Thoracic aorta (tissue), 2 donors: ENCODE results near the gene ZNF570. TPM values are rescaled to one million over a fixed set of nuclear protein-coding genes. Genes with fewer than 3 reads are reported as not detected.

ENCODE experiments used
- ATAC-seq: fragments of 150-250 bp; one replicate; pipeline ENCODE4 v1.8.0; 2017; ENCODE audit warnings: low read depth; ENCODE audit not compliant: insufficient number of reproducible peaks, low FRiP score
- DNase-seq: peaks from one replicate; pipeline ENCODE4 v3.0.0-alpha.2; 2020; ENCODE audit warnings: low spot score
- H3K27ac ChIP-seq, 2 donors: fragments of 200-600 bp; sonication (generic); 1 replicate in 1 of 2; 2 replicates in 1 of 2; pipeline ENCODE4 v1.5.1; 2016; ENCODE audit warnings: mild to moderate bottlenecking in 2 of 2, moderate library complexity in 2 of 2
- H3K27me3 ChIP-seq: fragments of 200-600 bp; sonication (generic); replicated peaks from 2 replicates; pipeline ENCODE4 v1.6.0; 2016; ENCODE audit warnings: mild to moderate bottlenecking; ENCODE audit not compliant: insufficient read depth
- H3K36me3 ChIP-seq: fragments of 200-600 bp; sonication (generic); one replicate; pipeline ENCODE4 v1.5.1; 2016
- H3K4me1 ChIP-seq, 2 donors: fragments of 200-600 bp; sonication (generic); 1 replicate in 1 of 2; 2 replicates in 1 of 2; pipeline versions ENCODE4 v1.5.1 to v1.6.0; 2016; ENCODE audit warnings: low read depth in 2 of 2, mild to moderate bottlenecking in 1 of 2; ENCODE audit not compliant: control insufficient read depth in 1 of 2
- H3K4me3 ChIP-seq: fragments of 200-600 bp; sonication (generic); 2 replicates; pipeline ENCODE4 v1.5.1; 2016; ENCODE audit warnings: mild to moderate bottlenecking
- H3K9me3 ChIP-seq: fragments of 200-600 bp; sonication (generic); 2 replicates; pipeline ENCODE4 v1.5.1; 2016
- CTCF ChIP-seq: fragments of 200-600 bp; sonication (generic); IDR thresholded peaks from one replicate; pipeline ENCODE4 v1.5.1; 2019; ENCODE audit warnings: antibody characterized with exemption
- total RNA-seq, 2 donors: library from RNA; depleted of rRNA; stranded (reverse); fragments of >200 nt; gene quantifications; one replicate each; pipeline versions ENCODE4 v1.1.0 to v1.2.3, GENCODE V29; 2016

ZNF570 gene
- total RNA-seq: 10 to 100 TPM in 1 of 2 donors, 1 to 10 TPM in 1; 6.8 to 18.9 TPM

DNA sequence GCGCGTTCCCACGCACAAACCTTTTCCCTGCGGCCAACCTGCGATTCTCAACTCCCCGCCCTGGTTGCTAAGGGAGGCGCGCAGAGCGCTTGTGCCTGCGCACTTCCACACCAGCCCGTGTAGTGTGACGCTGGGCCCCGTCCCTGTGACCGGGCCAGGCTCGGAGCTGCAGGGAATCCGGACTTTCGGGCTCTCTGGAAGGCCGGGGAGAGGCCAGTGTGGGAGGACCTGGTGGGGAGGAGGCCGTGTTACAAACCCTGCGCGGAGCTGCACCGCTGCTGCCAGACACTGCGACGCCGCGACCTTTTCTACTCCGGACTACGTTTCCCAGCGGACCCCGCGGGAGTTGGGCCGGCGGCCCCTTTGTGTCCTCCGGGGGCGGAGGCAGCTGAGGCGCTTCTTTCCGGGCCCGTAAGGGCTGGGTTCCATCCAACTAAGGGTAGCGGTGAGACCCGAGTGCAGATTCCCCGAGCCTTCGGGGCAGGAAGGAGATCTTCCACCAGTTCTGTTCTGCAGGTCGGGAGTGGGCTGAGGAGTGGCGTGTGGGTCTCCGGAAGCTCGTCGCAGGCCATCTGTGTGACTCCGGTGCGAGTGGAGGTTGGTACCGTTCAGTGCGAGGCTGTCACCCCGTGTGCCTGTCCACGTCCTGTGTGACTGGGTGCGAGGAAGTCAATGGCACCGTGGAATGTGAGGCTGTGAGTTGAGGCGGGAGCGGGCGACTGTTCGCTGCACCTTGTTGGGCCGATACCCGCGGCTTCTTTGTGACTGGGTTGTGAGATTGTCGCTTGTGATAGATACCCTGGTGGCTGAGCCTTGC, at the start of gene ZNF570:
TSS of gene ZNF570 (plus strand) at position 396 of the 817 bp plus-strand sequence. CDS start 999 bp downstream, outside the sequence.
- H3K4me1 ChIP-seq: peaks cover 5 to 31% of the 10 kb centered on the region in 2 donors
- H3K9me3 ChIP-seq: no peaks in the 10 kb centered on the region
- H3K36me3 ChIP-seq: peaks cover 8% of the 10 kb centered on the region
- H3K27ac ChIP-seq: peak within 1 kb of the TSS; percentile 89 to 96
- DNase-seq (peak; percentile 62), ATAC-seq (peak; percentile 80)
- no peak for TF ChIP-seq CTCF
- no peaks in the 10 kb centered on the region for H3K27me3 ChIP-seq
- H3K4me3 ChIP-seq: peak within 1 kb of the TSS; percentile 90

DNA sequence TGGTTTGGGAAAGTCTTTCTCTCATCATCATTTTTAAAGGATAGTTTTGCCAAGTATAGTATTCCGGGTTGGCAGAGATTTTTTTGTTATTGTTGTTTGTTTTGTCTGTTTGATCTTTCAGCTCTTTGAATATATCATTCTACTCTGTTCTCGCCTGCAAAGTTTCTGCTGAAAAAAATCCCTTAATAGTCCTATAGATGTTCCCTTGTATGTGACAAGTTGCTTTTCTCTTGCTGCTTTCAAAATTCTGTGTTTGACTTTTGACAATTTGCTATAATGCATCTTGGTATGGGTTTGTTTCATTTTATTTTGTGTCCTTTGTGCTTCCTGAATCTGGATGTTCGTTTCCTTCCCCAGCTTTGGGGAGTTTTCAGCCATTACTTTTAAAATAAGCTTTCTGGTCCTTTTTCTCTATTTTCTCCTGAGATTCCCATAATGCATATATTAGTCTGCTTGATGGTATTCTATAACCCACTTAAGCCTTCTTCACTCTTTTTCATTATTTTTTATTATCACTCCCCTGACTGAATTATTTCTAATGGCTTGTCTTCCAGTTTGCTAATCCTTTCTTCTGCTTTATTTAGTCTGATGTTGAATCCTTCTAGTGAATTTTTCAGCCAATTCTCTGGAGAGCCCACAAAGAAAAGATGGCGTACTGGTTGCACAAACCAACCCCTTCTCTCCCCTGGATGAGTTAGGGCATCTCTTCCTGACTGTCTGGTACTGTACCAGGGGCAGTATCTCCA, 16.5 kb upstream of the ZNF570 start:
- no peak for DNase-seq
- H3K4me3 ChIP-seq: peak overlapping the region; percentile 15
- H3K27ac ChIP-seq: no peak overlapping the region
- no peak for TF ChIP-seq CTCF
- H3K9me3 ChIP-seq: peaks cover 97% of the 10 kb centered on the region
- no peaks in the 10 kb centered on the region for H3K27me3 ChIP-seq
- H3K4me1 ChIP-seq: no peaks in the 10 kb centered on the region
- H3K36me3 ChIP-seq: peaks cover 31% of the 10 kb centered on the region
- no peak for ATAC-seq

DNA sequence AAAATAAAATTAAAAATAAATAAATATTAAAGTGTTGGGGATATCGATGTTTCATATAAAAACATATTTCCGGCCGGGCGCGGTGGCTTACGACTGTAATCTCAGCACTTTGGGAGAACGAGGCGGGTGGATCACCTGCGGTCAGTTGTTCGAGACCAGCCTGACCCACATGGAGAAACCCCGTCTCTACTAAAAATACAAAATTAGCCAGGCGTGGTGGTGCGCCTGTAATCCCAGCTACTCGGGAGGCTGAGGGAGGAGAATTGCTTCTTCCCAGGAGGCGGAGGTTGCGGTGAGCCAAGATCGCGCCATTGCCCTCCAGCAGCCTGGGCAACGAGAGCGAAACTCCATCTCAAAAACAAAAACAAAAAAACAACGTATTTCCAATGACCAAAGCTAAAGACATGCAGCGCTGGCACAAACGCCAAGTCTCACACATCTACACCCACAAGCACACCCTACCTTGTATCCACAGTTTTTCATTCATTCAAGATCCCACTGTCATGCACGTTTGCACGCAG, 2.8 kb upstream of the ZNF570 start:
- no peak for TF ChIP-seq CTCF
- Histone ChIP-seq H3K4me3 (peak overlapping the region; percentile 90), H3K27ac (peak overlapping the region; percentile 80 to 89), H3K9me3 (peaks cover 15% of the 10 kb centered on the region), H3K27me3 (no peaks in the 10 kb centered on the region), H3K4me1 (peaks cover 5 to 31% of the 10 kb centered on the region in 2 donors), H3K36me3 (peaks cover 30% of the 10 kb centered on the region)
- ATAC-seq (no peak), DNase-seq (no peak)

DNA sequence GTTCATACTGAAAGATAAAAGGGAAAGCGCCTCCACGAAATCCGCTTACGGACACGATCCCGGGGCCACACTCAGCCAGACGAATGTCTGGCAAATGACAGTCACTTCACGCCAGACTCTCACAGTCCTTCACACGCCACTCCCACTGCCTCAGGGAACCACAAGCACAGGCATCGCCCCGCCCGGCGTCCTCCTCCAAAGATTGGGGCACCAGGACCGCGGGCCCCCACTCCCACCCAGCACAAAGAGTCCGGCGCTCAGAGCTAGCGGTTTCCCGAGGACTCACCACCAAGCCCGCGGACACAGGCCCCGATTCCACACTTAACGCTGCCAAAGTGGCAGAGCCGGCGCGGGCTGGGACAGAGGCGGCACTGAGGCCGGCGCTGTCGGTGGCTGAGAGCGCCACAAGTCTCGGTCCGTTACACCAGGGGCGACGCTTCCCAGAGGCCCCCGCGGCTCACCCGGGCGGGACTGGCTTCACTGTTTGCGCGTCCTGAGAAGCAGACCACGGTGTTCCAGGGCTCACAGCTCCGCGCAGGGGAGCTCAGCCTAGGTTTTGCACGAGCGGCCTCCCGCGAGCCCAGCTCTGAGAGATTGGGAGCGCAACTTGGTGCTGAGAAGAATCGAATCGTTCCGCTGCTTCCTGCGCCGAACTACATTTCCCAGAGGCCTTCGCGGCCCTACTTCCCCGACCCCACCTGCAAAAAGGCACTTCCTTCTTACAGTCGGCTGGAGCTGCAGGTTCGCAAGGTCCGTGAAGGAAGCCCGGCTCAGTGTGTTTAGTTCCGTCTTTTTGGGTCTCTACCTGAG, 2.2 kb upstream of the ZNF570 start, which contains the start of gene ZNF569:
TSS of gene ZNF569 (minus strand) at position 647 of the 810 bp plus-strand sequence. CDS start 22,523 bp downstream, outside the sequence.
- peak within 1 kb of the TSS; percentile 89 to 96 for H3K27ac ChIP-seq
- peak within 1 kb of the TSS; percentile 90 for H3K4me3 ChIP-seq
- H3K36me3 ChIP-seq: peaks cover 24% of the 10 kb centered on the region
- peaks cover 8% of the 10 kb centered on the region for H3K9me3 ChIP-seq
- no peak for TF ChIP-seq CTCF
- DNase-seq (peak; percentile 59), ATAC-seq (peak; percentile 81)
- H3K4me1 ChIP-seq: peaks cover 5 to 31% of the 10 kb centered on the region in 2 donors
- H3K27me3 ChIP-seq: no peaks in the 10 kb centered on the region
